B cell (primary cell): ENCODE data around the gene HOXA11. TPM values are rescaled to one million over a fixed set of nuclear protein-coding genes. Genes with fewer than 3 reads are reported as not detected.

Experiments
- ATAC-seq: fragments of 200-7000 bp; cut with Tn5 transposase; one replicate; pipeline ENCODE4 v1.10.0; 2021; ENCODE audit warnings: low read depth, mild to moderate bottlenecking, moderate number of reproducible peaks, moderate library complexity
- CTCF ChIA-PET: fragments of 350-600 bp; sonication (Branson Sonifier 250); formaldehyde crosslinking; loops from one replicate; lab custom pipeline; 2021; ENCODE audit warnings: antibody characterized with exemption, inconsistent platforms; lab: Charles Lee
- POLR2A ChIA-PET: fragments of 350-600 bp; sonication (Branson Sonifier 250); formaldehyde crosslinking; loops from one replicate; lab custom pipeline; 2021; ENCODE audit warnings: antibody characterized with exemption; lab: Charles Lee
- DNase-seq: peaks from one replicate; pipeline ENCODE4 v3.0.0; 2013
- H2AFZ ChIP-seq: 2 replicates; pipeline ENCODE4 v1.6.1; 2012; ENCODE audit warnings: mild to moderate bottlenecking, low read depth, low read length; ENCODE audit not compliant: insufficient read depth, poor library complexity, severe bottlenecking
- H3K27ac ChIP-seq, 2 donors: 1 replicate in 1 of 2; 2 replicates in 1 of 2; pipeline ENCODE4 v1.5.1; 2012 to 2013; ENCODE audit warnings: low read length in 2 of 2, mild to moderate bottlenecking in 2 of 2, moderate library complexity in 1 of 2
- H3K27me3 ChIP-seq, 4 experiments: fragments of 200-600 bp in 1 of 4; sonication (generic) in 1 of 4; replicated peaks in 1 of 4; 1 replicate in 2 of 4; 2 replicates in 2 of 4; pipeline versions ENCODE4 v1.6.1 to v1.7.0; 2013 to 2016; ENCODE audit warnings: low read length in 3 of 4, mild to moderate bottlenecking in 2 of 4, mixed read lengths in 1 of 4, moderate library complexity in 1 of 4; ENCODE audit not compliant: insufficient read depth in 4 of 4, control insufficient read depth in 3 of 4; ENCODE audit errors: control extremely low read depth in 1 of 4
- H3K36me3 ChIP-seq, 2 experiments: replicated peaks in 1 of 2; 1 replicate in 1 of 2; 2 replicates in 1 of 2; pipeline versions ENCODE4 v1.6.1 to v1.7.1; 2013; ENCODE audit warnings: low read length in 1 of 2; ENCODE audit not compliant: insufficient read depth in 2 of 2, control insufficient read depth in 1 of 2; ENCODE audit errors: control extremely low read depth in 1 of 2, extremely low read depth in 1 of 2
- H3K4me1 ChIP-seq, 2 donors: fragments of 200-600 bp in 1 of 2; sonication (generic) in 1 of 2; 1 replicate in 1 of 2; 2 replicates in 1 of 2; pipeline versions ENCODE4 v1.5.1 to v1.6.1; 2013 to 2017; ENCODE audit warnings: low read length in 2 of 2; ENCODE audit not compliant: control insufficient read depth in 2 of 2, insufficient read depth in 2 of 2
- H3K4me2 ChIP-seq: replicated peaks from 2 replicates; pipeline ENCODE3; 2012; ENCODE audit warnings: mild to moderate bottlenecking, low read depth, low read length; ENCODE audit not compliant: poor library complexity, severe bottlenecking
- H3K4me3 ChIP-seq, 5 experiments: fragments of 200-600 bp in 1 of 5; sonication (generic) in 1 of 5; 1 replicate in 3 of 5; 2 replicates in 2 of 5; pipeline versions ENCODE4 v1.5.1 to v1.7.0; 2011 to 2016; ENCODE audit warnings: low read length in 4 of 5, mild to moderate bottlenecking in 4 of 5, low read depth in 2 of 5, control low read depth in 1 of 5, moderate library complexity in 1 of 5; ENCODE audit not compliant: insufficient read depth in 1 of 5; ENCODE audit errors: control extremely low read depth in 1 of 5, extremely low read depth in 1 of 5
- H3K79me2 ChIP-seq: fragments of 200-600 bp; sonication (generic); one replicate; pipeline ENCODE4 v1.6.0; 2016; ENCODE audit warnings: low read length; ENCODE audit not compliant: control insufficient read depth, insufficient read depth
- H3K9ac ChIP-seq: fragments of 200-600 bp; sonication (generic); 2 replicates; pipeline ENCODE4 v1.6.1; 2017; ENCODE audit warnings: mild to moderate bottlenecking, low read length, moderate library complexity
- H3K9me3 ChIP-seq, 3 donors: one replicate each; pipeline versions ENCODE4 v1.6.1 to v1.7.1; 2013; ENCODE audit warnings: low read length in 2 of 3; ENCODE audit not compliant: control insufficient read depth in 2 of 3, insufficient read depth in 1 of 3; ENCODE audit errors: control extremely low read depth in 1 of 3
- H4K20me1 ChIP-seq: 2 replicates; pipeline ENCODE4 v1.6.0; 2012; ENCODE audit warnings: mild to moderate bottlenecking, low read length; ENCODE audit not compliant: insufficient read depth, control insufficient read depth, poor library complexity, severe bottlenecking
- H3K27ac Mint-ChIP-seq: one replicate; pipeline ENCODE4 v1.8.0; 2021; ENCODE audit warnings: mixed read lengths
- H3K27me3 Mint-ChIP-seq: one replicate; pipeline ENCODE4 v1.8.0; 2021; ENCODE audit warnings: mixed read lengths
- H3K4me1 Mint-ChIP-seq: one replicate; pipeline ENCODE4 v1.8.0; 2021; ENCODE audit warnings: mixed read lengths
- H3K4me3 Mint-ChIP-seq: one replicate; pipeline ENCODE4 v1.8.0; 2021; ENCODE audit warnings: mixed read lengths
- H3K9me3 Mint-ChIP-seq: one replicate; pipeline ENCODE4 v1.8.0; 2022; ENCODE audit warnings: mixed read lengths; ENCODE audit not compliant: insufficient read depth
- CTCF ChIP-seq: fragments of 200-600 bp; IDR thresholded peaks from one replicate; pipeline ENCODE4 v1.8.0; 2022; ENCODE audit warnings: antibody characterized with exemption, mild to moderate bottlenecking
- EZH2 ChIP-seq: IDR thresholded peaks from 2 replicates; pipeline ENCODE4 v1.6.1; 2012; ENCODE audit warnings: borderline replicate concordance, low read depth, mild to moderate bottlenecking, moderate library complexity, low read length; ENCODE audit not compliant: insufficient read depth, poor library complexity, severe bottlenecking
- WGBS: methylation state at CpG from one replicate; pipeline ENCODE4 v1.1.5; 2013; ENCODE audit warnings: missing lambda C conversion rate; ENCODE audit not compliant: insufficient coverage; 5-methylcytosine and 5-hydroxymethylcytosine counted together
- intact Hi-C: fragments of 100-400 bp; cut with micrococcal nuclease; formaldehyde crosslinking; loops from one replicate; pipeline ENCODE4 v1.10.0; 2022
- polyA plus RNA-seq: library from polyadenylated mRNA; depleted of rRNA; stranded (reverse); fragments of >200 nt; gene quantifications from 2 replicates; pipeline ENCODE4 v1.2.3, GENCODE V29; 2012
- total RNA-seq, 2 donors: library from RNA; stranded (reverse); fragments of 120-200 nt in 1 of 2; gene quantifications; 1 replicate in 1 of 2; 2 replicates in 1 of 2; pipeline versions ENCODE4 v1.2.3 to v1.2.4, GENCODE V29; 2013 to 2022

The HOXA11 gene
- total and polyA plus RNA-seq, 2 donors (not counting 1 experiment from before 2014, with no cell fraction given) = not detected

DNA sequence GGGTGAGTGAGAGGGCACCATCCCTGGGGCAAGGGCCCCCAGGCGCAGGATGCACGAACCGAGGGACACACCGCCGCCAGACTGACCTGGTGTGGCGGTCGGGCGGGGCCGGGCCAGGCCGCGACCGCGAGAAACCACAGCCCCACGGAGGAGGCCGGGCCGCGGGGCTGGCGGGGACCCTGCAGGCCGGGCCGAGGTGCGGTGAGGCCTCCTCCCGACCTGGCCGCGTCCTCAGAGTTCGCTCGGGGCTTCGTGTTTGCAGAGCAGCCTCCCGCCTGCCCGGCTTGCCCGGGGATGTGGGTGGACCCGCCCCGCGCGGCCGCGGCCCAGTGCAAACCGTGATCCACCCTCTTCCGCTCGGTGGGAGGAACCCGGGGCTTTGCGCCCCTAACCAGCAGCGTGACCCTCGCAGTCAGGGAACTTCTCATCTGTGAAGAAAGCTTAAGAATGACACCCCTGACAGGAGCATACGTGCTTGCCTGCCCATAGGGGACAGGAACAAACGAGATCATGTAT, 35.5 kb upstream of the HOXA11 start:
- peak overlapping the region; percentile 69 for H3K4me2 ChIP-seq
- H3K9me3 Mint-ChIP-seq = no peaks in the 10 kb centered on the region
- peaks cover 71% of the 10 kb centered on the region for H3K27me3 Mint-ChIP-seq
- peak; percentile 81 for TF ChIP-seq EZH2
- no peak for TF ChIP-seq CTCF
- H4K20me1 ChIP-seq = no peaks in the 10 kb centered on the region
- no peaks in the 10 kb centered on the region for H3K79me2 ChIP-seq
- DNase-seq (peak; percentile 27), ATAC-seq (no peak)
- peaks cover 2 to 72% (median 55%) of the 10 kb centered on the region in 4 experiments for H3K27me3 ChIP-seq
- peak overlapping the region; percentile 47 for H2AFZ ChIP-seq
- peak overlapping the region; percentile 39 for H3K9ac ChIP-seq
- H3K4me1 ChIP-seq = peaks cover 8 to 11% of the 10 kb centered on the region in 2 donors
- H3K27ac ChIP-seq = no peak overlapping the region
- peaks cover 13% of the 10 kb centered on the region for H3K4me1 Mint-ChIP-seq
- ChIA-PET CTCF (no interaction called here), POLR2A (no interaction called here)
- no peaks in the 10 kb centered on the region for H3K36me3 ChIP-seq
- peaks cover 0 to 3% (median 0%) of the 10 kb centered on the region in 3 donors for H3K9me3 ChIP-seq
- no peak overlapping the region for H3K27ac Mint-ChIP-seq
- intact Hi-C loops = no loop called here
- peak overlapping the region in 2 of 5 experiments; percentile 15 to 32 for H3K4me3 ChIP-seq
- peak overlapping the region; percentile 69 for H3K4me3 Mint-ChIP-seq
- 5% methylated on average over 44 of the region's 45 CpGs for WGBS

DNA sequence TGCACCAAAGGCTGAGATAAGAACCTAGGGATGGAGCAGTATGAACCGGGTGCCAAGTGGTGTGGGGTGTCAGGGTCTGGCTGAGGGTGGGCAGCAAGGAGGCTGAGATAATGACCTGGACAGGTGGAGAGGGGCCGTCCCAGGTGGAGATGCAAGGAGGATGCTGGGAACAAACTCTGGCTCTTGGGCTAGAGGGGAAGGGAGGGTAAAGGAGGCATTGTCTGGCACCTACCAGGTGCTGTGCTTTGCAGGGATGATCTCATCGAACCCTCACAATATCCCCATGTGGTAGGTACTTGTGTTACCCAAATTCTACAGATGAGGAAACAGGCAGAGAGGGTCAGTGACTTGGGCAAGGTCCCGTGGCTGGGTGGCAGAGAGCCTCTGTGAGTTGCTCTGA, 34.8 kb upstream of the HOXA11 start:
- H3K4me3 ChIP-seq = no peak overlapping the region
- WGBS = 81% methylated on average over 3 of the region's 4 CpGs
- H3K79me2 ChIP-seq = no peaks in the 10 kb centered on the region
- no peaks in the 10 kb centered on the region for H4K20me1 ChIP-seq
- no peak overlapping the region for H3K27ac Mint-ChIP-seq
- intact Hi-C loops = no loop called here
- no peak for DNase-seq
- no peak for ATAC-seq
- no peak overlapping the region for H2AFZ ChIP-seq
- no peak overlapping the region for H3K4me2 ChIP-seq
- peaks cover 2 to 72% (median 51%) of the 10 kb centered on the region in 4 experiments for H3K27me3 ChIP-seq
- no peak overlapping the region for H3K9ac ChIP-seq
- H3K36me3 ChIP-seq = no peaks in the 10 kb centered on the region
- no peak overlapping the region for H3K27ac ChIP-seq
- no peaks in the 10 kb centered on the region for H3K9me3 Mint-ChIP-seq
- H3K4me1 ChIP-seq = peaks cover 8 to 11% of the 10 kb centered on the region in 2 donors
- ChIA-PET CTCF (no interaction called here), POLR2A (no interaction called here)
- TF ChIP-seq CTCF (no peak), EZH2 (no peak)
- H3K4me1 Mint-ChIP-seq = peaks cover 13% of the 10 kb centered on the region
- peak overlapping the region; percentile 26 for H3K4me3 Mint-ChIP-seq
- H3K9me3 ChIP-seq = peaks cover 0 to 3% (median 0%) of the 10 kb centered on the region in 3 donors
- peaks cover 74% of the 10 kb centered on the region for H3K27me3 Mint-ChIP-seq
